NB4 (cell line): ENCODE results near the gene ABI1.

Experiments used
- POLR2A ChIP-seq: IDR thresholded peaks from 2 replicates; pipeline ENCODE4 v1.6.1; 2011; ENCODE audit warnings: mild to moderate bottlenecking; ENCODE audit not compliant: insufficient read length; ENCODE audit errors: extremely low read depth
- TF ChIP-seq, protein P1 (sequence below): IDR thresholded peaks from one replicate; pipeline ENCODE4 v1.5.1; 2012; ENCODE audit warnings: low read depth, low read length

DNA sequence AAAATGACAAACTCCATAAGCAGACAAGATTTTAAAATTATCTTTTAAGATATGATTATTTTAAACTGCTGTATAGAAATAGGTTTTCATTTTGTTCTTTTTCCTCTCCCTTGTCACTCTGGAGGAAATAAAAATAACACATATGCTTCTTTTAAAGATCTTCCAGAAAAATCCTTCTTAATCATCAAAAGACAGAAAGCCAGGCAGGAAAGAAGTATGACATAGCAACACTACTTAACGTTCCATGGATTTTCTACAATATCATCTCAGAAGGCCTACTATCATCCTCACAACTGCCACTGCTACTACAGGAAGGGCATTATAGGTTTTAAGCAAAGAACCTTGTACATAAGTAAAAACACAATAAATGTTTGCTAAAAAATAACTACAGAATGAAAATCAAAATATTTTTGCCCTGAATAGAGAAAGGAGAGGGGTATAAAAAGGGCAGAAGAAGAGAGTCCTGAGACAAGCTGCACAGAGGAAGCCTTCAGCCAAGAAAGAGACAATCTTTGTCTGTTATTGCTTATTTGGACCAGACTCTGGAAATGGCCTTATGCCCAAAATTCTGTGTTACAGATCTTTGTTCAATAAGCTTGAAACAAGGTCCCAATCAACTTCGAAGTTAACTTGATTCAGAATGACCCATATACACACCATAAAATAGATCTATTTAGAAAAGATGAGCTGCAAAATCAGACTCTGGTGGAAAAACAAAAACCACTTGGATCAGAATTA is 67.8 kb downstream of the ABI1 start:
- TF ChIP-seq, protein P1, sequence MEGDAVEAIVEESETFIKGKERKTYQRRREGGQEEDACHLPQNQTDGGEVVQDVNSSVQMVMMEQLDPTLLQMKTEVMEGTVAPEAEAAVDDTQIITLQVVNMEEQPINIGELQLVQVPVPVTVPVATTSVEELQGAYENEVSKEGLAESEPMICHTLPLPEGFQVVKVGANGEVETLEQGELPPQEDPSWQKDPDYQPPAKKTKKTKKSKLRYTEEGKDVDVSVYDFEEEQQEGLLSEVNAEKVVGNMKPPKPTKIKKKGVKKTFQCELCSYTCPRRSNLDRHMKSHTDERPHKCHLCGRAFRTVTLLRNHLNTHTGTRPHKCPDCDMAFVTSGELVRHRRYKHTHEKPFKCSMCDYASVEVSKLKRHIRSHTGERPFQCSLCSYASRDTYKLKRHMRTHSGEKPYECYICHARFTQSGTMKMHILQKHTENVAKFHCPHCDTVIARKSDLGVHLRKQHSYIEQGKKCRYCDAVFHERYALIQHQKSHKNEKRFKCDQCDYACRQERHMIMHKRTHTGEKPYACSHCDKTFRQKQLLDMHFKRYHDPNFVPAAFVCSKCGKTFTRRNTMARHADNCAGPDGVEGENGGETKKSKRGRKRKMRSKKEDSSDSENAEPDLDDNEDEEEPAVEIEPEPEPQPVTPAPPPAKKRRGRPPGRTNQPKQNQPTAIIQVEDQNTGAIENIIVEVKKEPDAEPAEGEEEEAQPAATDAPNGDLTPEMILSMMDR = no peak
- no peak for TF ChIP-seq POLR2A
